HG03460 (cell line): ENCODE data around the gene GNAI2.
"Not testable (repeated sequence)": the region's sequence is repeated elsewhere in the genome, so short reads cannot be mapped to it uniquely, and the experiment has no call there.

Experiments used
- ATAC-seq: cut with Tn5 transposase; IDR thresholded peaks from one replicate; pipeline ENCODE4 v1.9.1; 2021; ENCODE audit not compliant: unreplicated experiment

The GNAI2 gene

DNA sequence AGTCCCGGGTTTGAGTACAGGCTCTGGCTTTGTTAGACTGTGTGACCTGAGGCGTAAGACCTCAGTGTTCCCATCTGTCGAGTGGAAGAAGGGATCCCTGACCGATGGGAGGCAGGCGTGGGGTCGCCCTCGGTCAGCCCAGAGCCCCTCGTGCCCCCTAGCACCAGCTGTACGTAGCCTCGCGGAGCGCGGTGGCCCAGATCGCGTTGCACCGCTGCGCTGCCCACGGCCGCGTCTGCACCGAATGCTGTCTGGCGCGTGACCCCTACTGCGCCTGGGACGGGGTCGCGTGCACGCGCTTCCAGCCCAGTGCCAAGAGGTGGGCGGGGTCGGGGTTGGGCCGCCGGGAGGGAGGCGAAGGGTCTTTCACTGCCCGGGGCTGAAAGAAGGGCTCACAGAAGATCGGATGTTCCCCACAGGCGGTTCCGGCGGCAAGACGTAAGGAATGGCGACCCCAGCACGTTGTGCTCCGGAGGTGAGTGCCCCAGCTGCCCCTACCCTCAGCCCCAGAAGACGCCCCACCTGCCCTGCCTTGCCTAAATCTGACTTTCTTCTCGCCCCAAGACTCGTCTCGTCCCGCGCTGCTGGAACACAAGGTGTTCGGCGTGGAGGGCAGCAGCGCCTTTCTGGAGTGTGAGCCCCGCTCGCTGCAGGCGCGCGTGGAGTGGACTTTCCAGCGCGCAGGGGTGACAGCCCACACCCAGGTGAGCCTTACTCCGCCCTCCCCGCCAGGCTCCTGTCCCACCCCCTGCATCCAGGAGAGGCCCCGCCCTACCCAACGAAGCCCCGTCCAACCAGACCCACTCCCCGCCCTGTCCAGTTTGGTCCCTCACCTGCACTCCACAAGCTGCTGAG, 39.4 kb downstream of the GNAI2 start:
- ATAC-seq: no peak

DNA sequence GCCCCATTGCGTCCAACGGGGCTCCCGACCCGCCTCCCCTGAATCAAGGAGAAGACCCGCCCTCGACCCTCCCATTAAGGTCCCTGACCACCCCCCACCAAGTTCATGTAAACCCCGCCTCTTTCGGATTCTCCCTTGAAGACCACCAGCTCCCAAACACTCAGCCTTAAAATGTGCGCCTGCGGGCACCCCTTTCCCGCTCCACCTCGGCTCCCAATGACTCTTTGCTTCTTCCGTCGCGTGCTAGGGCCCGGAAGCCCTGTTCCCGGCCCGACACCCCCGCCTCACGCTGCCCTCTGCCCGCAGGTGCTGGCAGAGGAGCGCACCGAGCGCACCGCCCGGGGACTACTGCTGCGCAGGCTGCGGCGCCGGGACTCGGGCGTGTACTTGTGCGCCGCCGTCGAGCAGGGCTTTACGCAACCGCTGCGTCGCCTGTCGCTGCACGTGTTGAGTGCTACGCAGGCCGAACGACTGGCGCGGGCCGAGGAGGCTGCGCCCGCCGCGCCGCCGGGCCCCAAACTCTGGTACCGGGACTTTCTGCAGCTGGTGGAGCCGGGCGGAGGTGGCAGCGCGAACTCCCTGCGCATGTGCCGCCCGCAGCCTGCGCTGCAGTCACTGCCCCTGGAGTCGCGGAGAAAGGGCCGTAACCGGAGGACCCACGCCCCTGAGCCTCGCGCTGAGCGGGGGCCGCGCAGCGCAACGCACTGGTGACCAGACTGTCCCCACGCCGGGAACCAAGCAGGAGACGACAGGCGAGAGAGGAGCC, 40.2 kb downstream of the GNAI2 start:
- no peak for ATAC-seq

DNA sequence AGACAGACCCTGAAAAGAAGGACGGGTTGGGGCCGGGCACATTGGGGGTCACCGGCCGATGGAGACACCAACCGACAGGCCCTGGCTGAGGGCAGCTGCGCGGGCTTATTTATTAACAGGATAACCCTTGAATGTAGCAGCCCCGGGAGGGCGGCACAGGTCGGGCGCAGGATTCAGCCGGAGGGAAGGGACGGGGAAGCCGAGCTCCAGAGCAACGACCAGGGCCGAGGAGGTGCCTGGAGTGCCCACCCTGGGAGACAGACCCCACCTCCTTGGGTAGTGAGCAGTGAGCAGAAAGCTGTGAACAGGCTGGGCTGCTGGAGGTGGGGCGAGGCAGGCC, 40.7 kb downstream of the GNAI2 start:
- ATAC-seq: no peak

GRCh38 chr3:50278123-50278879, 42.3 kb downstream of the GNAI2 start:
- no peak for ATAC-seq

GRCh38 chr3:50278880-50279224, 42.8 kb downstream of the GNAI2 start, which contains the start of gene LSMEM2:
Gene LSMEM2, plus strand, starts transcription at chr3:50279087. Its CDS starts 27 bp downstream, at chr3:50279114.
- ATAC-seq: no peak

GRCh38 chr3:50279255-50280016, 43.4 kb downstream of the GNAI2 start:
- ATAC-seq: no peak

DNA sequence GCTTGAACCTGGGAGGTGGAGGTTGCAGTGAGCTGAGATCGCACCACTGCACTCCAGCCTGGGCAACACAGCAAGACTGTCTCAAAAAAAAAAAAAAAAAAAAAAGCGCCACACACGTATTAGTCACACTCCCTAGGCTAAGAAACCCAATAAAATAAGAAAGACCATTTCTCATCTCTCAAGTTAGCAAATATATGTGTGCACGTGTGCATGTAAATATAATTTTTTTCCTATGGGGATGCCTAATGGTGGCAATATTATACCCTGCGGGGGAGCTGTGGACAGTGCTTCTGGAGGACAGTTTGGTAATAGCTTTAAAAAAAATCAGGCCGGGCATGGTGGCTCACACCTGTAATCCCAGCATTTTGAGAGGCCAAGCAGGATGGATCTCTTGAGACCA, 48.1 kb downstream of the GNAI2 start:
- ATAC-seq: not testable (repeated sequence)

GRCh38 chr3:50286322-50287227, 50.6 kb downstream of the GNAI2 start:
- no peak for ATAC-seq

DNA sequence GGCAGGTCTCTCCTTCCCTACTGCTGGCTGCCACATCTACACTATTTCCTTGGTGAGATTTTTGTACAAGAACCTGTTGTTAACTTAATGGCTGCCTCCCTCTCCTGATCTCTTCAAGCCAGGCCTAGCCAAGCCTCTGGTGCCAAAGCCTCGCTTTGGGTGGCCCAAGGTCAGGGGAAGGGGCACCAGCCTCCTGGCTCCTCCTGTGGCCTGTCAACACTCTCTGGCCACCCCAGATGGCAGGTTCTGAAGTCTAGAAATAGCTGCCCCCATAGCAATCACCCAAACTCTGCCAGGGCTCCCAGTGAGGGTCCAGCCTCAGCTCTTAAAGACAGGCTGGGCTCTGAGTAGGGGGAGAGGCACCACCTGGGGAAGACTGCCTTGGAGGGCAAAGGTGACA, 51.3 kb downstream of the GNAI2 start:
- no peak for ATAC-seq

DNA sequence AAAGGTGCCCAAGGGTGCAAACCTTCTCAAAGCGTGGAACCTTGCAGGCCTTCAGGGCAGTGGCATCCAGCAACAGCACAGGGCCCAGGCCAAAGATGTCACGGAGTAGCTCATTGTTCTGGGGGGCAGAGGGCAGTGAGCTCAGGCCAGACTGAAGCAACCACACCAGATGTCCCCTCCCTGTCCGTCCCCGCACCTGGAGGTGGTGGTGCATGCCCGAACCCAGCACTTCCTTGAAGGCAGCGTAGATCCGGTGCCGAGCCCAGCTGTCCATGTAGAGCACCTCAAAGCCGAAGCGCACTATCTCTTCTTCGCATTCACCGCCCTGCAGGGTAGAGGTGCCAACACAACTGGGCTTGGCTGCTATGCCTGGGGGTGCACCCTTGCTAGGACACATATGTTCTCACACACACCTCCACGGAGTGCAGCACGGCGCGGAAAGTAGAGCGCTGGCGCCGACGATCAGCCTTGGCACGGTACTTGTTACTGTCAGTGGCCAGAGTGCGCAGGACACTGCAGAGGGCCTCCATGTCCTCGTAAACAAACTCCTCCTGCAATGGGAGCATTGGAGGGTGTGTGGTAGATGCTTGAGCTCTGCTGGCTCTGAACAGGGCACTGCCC, 52.5 kb downstream of the GNAI2 start:
- ATAC-seq: no peak

DNA sequence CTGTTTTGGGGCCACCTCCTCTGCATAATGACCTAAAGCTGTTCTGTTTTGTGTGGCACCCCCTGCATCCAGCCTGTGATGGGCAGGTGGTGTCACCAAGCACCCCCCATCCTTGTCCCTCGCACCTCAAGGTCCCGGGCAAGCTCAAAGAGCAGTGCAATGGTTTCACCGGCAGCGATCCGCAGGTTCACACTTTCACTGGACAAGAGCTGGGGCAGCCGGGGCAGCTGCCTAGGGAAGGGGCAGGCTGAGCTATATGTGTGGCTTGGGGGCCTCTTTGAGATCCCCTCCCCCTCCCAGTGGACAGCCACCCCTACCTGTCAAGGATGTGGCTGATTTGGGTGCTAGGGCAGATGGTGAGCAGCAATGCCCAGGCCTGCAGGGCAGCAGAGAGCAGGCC, 53.1 kb downstream of the GNAI2 start:
- no peak for ATAC-seq

GRCh38 chr3:50290161-50290641, 54.2 kb downstream of the GNAI2 start:
- no peak for ATAC-seq

- peak; percentile 95 for ATAC-seq
Observed at GRCh38 chr3:50292159-50293078, 56.4 kb downstream of the GNAI2 start, which contains the start of gene IFRD2. Gene IFRD2, minus strand, starts transcription at chr3:50292429. Its CDS starts 155 bp downstream, at chr3:50292274.

- no peak for ATAC-seq
Observed at GRCh38 chr3:50293079-50293801, 57.2 kb downstream of the GNAI2 start.

- ATAC-seq: no peak
Observed at GRCh38 chr3:50294089-50294488, 58.1 kb downstream of the GNAI2 start.

- no peak for ATAC-seq
Observed at GRCh38 chr3:50294492-50295403, 58.7 kb downstream of the GNAI2 start.
